Activated CD4-positive, alpha-beta T cell treated with anti-CD3 and anti-CD28 coated beads, Interleukin-2, amount 50 U/mL, for 24 hours (primary cell): ENCODE data around the gene FLT4.

Experiments used
- DNase-seq, 2 donors: peaks; one replicate each; pipeline ENCODE4 v3.0.0-alpha.2; 2020; ENCODE audit warnings: low read depth in 1 of 2, low spot score in 1 of 2

FLT4 gene

DNA sequence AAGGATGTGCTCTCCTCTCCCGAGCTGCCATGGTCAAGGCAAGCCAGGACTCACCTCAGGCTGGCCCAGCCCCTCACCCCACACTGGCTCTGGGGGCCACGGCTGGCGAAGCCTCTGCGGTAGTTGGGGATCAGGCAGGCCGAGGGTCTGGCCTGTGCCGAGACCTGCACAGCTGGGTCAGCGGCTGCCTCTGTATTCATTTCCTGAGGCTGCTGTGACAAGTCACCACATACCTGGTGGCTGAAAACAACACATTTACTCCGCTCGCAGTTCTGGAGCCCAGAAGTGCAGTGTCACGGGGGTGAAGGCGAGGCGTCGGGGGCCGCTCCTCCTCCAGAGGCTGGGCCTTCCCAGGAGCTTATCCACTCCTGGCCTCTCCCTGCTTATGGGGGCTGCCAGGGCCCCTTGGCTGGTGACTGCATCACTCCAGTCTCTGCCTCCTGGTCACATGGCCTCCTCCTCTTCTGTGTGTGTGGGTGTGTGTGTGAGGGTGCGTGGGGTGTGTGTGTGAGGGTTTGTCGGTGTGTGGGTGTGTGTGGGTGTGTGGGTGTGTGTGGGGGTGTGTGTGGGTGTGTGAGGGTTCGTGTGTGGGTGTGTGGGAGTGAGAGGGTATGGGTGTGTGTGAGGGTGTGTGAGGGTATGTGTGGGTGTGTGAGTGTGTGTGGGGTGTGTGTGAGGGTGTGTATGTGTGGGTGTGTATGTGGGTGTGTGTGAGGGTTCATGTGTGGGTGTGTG is 54.9 kb downstream of the FLT4 start:
- no peak for DNase-seq

GRCh38 chr5:180593446-180594206 is 55.8 kb downstream of the FLT4 start:
- DNase-seq, result no peak

DNA sequence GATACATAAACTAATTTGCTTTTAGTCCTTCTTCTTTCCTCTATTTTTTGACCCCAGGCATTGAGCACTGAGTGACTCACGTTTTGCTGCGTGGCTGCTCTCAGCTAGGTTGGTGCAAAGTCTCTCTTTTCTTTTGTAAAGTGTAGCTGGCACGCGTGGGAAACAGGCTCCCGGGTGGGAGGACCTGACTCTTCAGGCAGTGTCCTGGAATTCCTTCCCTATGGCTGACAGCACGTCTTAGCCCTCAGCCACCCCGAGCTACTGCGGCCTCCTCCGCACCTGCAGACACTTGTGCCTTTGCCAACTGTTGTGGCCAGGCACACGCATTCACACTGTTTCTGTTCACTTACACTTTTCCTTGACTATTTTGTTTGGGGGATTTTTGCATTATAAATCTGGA is 57.2 kb downstream of the FLT4 start:
- no peak for DNase-seq

DNA sequence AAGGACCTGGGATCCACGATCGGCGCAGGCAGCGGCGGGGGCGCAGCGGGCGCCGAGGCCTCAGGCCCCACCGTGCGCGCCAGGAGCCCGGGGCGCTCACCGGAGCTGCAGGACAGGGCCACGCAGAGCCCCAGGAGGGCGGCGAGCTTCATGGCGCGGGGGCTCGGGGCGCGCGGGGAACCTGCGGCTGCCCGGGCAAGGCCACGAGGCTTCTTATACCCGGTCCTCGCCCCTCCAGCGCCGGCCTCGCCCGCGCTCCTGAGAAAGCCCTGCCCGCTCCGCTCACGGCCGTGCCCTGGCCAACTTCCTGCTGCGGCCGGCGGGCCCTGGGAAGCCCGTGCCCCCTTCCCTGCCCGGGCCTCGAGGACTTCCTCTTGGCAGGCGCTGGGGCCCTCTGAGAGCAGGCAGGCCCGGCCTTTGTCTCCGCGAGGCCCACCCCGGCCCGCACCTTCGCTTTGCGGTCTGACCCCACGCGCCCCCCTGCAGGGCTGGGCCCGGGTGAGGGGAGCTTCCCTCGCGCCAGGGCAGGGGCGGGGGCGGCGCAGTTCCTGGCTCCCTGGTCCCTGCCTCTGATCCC is 58.0 kb downstream of the FLT4 start, which contains the start of gene SCGB3A1:
Gene SCGB3A1 (minus strand): TSS at position 189 of the 577 bp plus-strand sequence. CDS start 37 bp downstream, at position 152.
- DNase-seq, result no peak

DNA sequence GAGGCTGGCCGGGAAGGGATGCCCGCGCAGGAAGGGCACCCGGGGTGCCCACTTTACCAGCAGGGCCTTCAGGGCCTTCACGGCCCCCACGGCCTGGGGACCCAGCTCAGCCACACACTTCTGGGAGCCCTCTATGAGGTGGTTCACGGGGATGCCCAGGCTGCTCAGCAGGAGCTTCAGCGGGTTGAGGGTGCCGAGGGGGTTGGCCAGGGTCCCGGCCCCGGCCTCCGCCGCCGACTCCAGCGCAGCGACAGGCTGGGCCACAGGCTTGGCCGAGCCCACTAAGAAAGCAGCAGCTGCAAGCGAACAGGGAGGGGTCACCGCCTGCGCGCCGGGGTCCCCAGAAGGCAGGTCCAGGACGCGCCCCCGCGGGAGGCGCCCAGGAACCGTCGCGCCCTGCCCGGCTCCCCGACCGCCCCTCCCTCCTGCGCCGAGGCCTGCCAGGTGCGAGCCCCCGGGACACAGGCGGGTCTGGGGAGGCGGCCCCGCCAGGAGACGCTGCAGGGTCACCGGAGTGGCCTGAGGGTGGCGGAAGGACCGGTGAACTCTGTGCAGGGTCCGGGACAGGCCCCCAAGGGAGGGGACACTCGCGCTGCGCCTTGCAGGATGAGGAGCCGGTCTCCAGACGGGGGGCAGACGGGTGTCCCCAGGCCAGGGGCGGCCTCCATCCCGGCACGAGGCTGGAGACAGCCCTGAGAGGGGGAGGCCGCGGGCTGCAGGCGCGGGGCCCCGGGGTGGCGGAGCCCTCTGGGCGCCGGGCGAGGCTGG is 58.7 kb downstream of the FLT4 start:
- DNase-seq, result no peak

DNA sequence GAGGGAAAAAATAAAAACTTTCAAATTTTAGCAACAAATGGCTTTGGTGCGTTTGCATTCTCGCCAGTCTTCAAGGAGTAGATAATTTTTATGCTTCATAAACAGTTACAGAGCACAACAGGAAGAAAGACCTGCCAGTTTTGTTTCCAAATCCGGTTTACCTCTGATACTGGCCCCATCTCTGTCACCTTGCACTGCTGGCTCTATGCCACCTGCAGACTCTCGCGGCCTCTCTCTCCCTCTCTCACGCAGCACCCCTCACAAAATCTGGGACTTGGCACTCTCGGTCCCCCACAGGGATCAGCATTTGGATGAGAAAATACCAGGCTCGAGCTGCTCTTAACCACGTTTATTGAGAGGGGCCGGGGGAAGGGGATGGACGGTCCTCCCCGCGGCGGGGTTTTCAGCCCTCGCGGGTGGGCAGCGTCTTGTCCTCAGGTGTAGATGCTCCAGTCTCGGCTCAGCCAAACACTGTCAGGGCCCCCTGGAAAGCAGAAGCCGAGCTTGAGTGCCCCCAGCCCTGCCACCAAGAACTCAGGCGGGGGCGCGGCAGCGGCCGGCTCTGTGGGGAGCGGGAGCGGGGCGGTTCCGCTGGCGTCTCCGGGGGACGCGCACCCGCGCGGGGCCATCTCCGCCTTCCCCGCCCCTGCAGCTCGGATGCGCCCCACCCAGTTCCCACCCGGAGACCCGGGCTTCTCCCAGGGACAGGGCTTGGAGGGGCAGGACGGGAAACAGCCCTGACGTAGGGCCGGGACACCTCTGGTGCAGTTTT is 59.4 kb downstream of the FLT4 start:
- DNase-seq, result no peak

DNA sequence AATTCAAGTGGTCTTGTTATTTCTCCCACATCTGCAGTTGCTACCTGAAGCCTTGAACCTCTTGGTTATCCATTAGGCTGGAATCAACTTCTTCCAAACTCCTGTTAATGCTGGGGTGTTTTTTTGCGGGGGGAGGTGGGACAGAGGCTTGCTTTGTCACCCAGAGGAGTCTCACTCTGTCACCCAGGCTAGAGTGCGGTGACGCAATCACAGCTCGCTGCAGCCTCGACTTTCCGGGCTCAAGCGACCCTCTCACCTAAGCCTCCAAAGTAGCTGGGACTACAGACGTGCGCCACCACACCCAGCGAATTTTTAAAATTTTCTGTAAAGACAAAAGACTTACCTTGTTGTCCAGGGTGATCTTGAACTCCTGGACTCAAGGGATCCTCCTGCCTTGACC is 62.5 kb downstream of the FLT4 start:
- DNase-seq, result no peak

GRCh38 chr5:180586204-180586603 is 63.2 kb downstream of the FLT4 start:
- DNase-seq, result no peak

GRCh38 chr5:180583738-180584137 is 65.7 kb downstream of the FLT4 start:
- DNase-seq, result no peak

DNA sequence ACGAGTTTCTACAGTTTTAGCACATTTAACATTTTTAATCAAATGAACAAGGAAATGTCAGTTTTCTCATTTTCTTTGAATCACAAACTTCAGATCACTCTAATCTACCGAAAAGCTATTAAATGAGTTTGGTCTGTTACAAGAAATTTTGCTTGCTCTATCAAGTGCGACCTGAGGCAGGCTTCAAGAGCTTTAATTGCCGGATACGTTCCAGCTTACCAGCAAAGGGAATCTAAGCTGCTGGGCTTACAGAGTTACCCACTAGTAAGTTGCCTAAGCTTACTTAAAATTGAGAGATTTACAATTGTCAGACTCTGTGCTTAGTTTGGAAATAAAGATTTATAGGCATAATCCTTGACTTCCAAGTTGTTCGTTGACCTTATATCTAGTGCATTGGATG is 68.7 kb downstream of the FLT4 start:
- DNase-seq, result no peak

GRCh38 chr5:180575571-180575970 is 73.8 kb downstream of the FLT4 start:
- DNase-seq, result no peak

- no peak for DNase-seq
Measured at GRCh38 chr5:180568914-180569313, 80.5 kb downstream of the FLT4 start.

DNA sequence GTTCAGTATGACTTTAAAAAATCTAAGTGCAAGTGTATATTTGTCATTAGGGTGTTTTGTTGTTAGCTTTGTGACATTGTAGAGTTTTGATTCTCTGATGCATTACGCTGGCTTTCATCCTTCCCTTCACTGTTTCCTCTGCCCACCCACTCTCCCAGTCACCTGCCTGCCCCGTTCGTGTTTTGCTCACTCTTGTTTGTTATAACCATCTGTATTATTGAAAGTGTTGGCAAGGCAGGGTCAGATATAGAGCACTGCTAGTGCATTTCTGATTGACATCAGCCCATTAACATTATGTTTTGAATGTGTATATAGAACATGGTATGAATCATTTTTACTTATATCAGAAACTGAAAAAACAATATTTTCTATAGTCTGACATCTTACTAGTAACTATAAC is 85.4 kb downstream of the FLT4 start:
- DNase-seq, result peak in 1 of 2 donors; percentile 3

GRCh38 chr5:180558232-180558631 is 91.2 kb downstream of the FLT4 start:
- DNase-seq, result no peak

- no peak for DNase-seq
Measured at GRCh38 chr5:180557217-180557809, 92.1 kb downstream of the FLT4 start.

- DNase-seq, result no peak
Measured at GRCh38 chr5:180555168-180555921, 94.1 kb downstream of the FLT4 start.

GRCh38 chr5:180553530-180553929 is 95.9 kb downstream of the FLT4 start:
- no peak for DNase-seq
